Measurements from ENCODE around the gene TANK. TPM values are rescaled to one million over a fixed set of nuclear protein-coding genes. Genes with fewer than 3 reads are reported as not detected.

The TANK gene
- total and polyA plus RNA-seq, 2 of the 8 experiments (the other 6 are each of a cell fraction or from before 2014, with no cell fraction given): 7.0 to 26.1 TPM

DNA sequence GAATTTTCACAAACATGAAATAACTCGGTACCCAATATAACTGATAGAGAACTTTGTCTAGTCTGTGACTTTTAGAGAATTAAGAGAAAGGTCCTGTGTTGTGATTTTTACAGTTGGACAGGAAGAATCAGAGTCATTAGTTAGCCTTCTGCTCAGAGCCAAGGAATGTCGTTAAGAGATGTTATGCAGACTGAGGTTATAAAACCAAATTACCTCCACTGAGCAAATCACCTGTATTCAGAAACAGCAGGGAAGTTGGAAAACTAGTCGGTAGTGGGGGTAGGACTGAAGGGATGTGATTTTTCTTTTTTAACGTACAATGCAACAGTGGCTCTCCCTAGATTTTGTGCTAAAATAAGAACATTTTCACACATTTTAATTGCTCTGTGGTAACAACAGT lies 18.5 kb downstream of the TANK start (continued):
- TF ChIP-seq, protein P1, sequence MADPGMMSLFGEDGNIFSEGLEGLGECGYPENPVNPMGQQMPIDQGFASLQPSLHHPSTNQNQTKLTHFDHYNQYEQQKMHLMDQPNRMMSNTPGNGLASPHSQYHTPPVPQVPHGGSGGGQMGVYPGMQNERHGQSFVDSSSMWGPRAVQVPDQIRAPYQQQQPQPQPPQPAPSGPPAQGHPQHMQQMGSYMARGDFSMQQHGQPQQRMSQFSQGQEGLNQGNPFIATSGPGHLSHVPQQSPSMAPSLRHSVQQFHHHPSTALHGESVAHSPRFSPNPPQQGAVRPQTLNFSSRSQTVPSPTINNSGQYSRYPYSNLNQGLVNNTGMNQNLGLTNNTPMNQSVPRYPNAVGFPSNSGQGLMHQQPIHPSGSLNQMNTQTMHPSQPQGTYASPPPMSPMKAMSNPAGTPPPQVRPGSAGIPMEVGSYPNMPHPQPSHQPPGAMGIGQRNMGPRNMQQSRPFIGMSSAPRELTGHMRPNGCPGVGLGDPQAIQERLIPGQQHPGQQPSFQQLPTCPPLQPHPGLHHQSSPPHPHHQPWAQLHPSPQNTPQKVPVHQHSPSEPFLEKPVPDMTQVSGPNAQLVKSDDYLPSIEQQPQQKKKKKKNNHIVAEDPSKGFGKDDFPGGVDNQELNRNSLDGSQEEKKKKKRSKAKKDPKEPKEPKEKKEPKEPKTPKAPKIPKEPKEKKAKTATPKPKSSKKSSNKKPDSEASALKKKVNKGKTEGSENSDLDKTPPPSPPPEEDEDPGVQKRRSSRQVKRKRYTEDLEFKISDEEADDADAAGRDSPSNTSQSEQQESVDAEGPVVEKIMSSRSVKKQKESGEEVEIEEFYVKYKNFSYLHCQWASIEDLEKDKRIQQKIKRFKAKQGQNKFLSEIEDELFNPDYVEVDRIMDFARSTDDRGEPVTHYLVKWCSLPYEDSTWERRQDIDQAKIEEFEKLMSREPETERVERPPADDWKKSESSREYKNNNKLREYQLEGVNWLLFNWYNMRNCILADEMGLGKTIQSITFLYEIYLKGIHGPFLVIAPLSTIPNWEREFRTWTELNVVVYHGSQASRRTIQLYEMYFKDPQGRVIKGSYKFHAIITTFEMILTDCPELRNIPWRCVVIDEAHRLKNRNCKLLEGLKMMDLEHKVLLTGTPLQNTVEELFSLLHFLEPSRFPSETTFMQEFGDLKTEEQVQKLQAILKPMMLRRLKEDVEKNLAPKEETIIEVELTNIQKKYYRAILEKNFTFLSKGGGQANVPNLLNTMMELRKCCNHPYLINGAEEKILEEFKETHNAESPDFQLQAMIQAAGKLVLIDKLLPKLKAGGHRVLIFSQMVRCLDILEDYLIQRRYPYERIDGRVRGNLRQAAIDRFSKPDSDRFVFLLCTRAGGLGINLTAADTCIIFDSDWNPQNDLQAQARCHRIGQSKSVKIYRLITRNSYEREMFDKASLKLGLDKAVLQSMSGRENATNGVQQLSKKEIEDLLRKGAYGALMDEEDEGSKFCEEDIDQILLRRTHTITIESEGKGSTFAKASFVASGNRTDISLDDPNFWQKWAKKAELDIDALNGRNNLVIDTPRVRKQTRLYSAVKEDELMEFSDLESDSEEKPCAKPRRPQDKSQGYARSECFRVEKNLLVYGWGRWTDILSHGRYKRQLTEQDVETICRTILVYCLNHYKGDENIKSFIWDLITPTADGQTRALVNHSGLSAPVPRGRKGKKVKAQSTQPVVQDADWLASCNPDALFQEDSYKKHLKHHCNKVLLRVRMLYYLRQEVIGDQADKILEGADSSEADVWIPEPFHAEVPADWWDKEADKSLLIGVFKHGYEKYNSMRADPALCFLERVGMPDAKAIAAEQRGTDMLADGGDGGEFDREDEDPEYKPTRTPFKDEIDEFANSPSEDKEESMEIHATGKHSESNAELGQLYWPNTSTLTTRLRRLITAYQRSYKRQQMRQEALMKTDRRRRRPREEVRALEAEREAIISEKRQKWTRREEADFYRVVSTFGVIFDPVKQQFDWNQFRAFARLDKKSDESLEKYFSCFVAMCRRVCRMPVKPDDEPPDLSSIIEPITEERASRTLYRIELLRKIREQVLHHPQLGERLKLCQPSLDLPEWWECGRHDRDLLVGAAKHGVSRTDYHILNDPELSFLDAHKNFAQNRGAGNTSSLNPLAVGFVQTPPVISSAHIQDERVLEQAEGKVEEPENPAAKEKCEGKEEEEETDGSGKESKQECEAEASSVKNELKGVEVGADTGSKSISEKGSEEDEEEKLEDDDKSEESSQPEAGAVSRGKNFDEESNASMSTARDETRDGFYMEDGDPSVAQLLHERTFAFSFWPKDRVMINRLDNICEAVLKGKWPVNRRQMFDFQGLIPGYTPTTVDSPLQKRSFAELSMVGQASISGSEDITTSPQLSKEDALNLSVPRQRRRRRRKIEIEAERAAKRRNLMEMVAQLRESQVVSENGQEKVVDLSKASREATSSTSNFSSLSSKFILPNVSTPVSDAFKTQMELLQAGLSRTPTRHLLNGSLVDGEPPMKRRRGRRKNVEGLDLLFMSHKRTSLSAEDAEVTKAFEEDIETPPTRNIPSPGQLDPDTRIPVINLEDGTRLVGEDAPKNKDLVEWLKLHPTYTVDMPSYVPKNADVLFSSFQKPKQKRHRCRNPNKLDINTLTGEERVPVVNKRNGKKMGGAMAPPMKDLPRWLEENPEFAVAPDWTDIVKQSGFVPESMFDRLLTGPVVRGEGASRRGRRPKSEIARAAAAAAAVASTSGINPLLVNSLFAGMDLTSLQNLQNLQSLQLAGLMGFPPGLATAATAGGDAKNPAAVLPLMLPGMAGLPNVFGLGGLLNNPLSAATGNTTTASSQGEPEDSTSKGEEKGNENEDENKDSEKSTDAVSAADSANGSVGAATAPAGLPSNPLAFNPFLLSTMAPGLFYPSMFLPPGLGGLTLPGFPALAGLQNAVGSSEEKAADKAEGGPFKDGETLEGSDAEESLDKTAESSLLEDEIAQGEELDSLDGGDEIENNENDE (IDR thresholded peaks at IDR 0.05; ENCODE audit: insufficient replicate concordance, low read length): no peak
- no peak for TF ChIP-seq GTF2F1 (IDR thresholded peaks at IDR 0.05; ENCODE audit: borderline replicate concordance, low read depth, low read length)
- no peak for TF ChIP-seq MAX (IDR thresholded peaks at IDR 0.05)
- TF ChIP-seq SP4 (IDR thresholded peaks at IDR 0.05; ENCODE audit: low read length): no peak
- TF ChIP-seq HDAC2 (IDR thresholded peaks at IDR 0.05; ENCODE audit: borderline replicate concordance in 1 of 2, low read depth in 2 of 2, low read length in 2 of 2): no peak
- TF ChIP-seq MAFK (IDR thresholded peaks at IDR 0.05; ENCODE audit: low read depth, low read length): no peak
- TF ChIP-seq CREB1 (IDR thresholded peaks at IDR 0.05): no peak
- no peak for TF ChIP-seq HDAC6 (IDR thresholded peaks at IDR 0.05; ENCODE audit: low read depth, low read length)
- TF ChIP-seq ASH2L (IDR thresholded peaks at IDR 0.05; ENCODE audit: low read length): no peak
- TF ChIP-seq EGR1 (IDR thresholded peaks at IDR 0.05; ENCODE audit: borderline replicate concordance, low read depth, low read length): no peak

Measured in H1 (cell line).